Measurements from ENCODE around the gene PTPN18.
"Not testable (repeated sequence)": the region's sequence is repeated elsewhere in the genome, so short reads cannot be mapped to it uniquely, and the experiment has no call there.

Gene PTPN18

GRCh38 chr2:130387071-130387400, 31.2 kb downstream of the PTPN18 start:
- no peak for DNase-seq

DNA sequence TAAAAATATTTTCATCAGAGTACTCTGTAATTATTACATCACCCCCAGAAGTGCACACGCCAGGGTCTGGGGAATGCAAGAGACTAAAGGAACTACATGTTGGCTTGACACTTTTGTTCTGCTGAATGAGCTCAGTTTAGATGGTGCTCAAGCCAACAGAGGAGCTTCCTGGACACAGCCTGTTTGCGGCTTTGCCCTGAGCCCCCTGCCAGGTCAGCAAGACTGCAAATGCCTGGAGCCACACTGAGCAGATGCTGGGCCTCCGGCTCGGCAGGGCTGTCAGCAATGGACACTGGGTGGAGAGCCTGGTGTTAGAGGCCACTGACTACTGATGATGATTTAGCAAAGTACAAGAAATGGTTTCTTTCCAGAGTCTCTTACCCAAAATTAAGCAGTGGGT, 31.9 kb downstream of the PTPN18 start:
- no peak for DNase-seq

DNA sequence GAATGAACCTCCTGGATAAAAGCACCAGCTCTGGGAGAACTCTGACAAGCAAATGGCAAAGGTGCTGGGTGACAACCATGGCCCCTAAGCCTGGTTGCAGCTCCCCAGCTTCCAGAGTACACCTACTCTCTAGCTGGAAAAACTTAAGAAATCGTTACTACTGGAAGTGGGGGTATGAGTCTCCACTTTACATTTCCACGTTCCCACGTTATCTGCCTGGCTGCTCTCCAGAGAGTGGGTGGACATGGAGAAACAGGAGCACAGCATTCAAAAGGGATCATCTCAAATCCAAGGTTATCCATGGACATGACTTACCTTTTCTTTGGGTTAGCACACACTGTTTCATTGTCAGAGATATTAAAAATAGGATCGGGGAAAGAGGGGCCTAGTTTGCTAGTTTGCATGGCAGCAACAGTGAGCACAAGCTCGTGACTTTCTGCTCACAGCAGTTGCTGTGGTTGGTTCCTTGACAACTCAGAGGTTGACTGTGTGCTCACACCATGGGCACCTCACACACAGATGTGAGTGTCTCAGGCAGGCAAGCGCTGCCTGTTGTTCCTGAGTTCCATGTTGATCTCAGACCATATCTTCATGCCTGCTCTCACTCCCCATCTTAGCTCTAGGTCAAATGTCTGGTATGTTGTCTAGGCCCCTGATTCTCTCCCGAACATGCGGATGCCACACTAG, 32.5 kb downstream of the PTPN18 start:
- no peak for DNase-seq

DNA sequence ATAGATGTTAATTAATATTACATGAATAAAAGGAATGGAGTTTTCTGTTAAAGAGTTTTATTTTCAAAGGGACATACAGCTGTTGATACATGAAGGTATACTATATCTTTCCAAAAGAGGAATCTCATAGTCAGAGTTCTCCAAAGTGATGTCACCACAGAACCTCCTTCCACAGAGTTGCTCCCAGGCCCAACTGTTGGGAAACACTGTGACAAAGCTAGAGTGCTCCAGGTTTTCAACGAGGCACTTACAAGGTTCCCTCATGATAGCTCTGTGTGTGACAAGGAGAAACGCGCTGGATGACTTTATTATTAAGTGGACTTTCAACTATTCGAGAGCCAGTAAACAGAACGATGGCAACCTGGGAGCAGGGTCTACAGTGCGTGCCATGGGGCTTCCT, 33.5 kb downstream of the PTPN18 start:
- no peak for DNase-seq

- DNase-seq: no peak
These were observed 33.9 kb downstream of the PTPN18 start for GRCh38 chr2:130389783-130390182.

DNA sequence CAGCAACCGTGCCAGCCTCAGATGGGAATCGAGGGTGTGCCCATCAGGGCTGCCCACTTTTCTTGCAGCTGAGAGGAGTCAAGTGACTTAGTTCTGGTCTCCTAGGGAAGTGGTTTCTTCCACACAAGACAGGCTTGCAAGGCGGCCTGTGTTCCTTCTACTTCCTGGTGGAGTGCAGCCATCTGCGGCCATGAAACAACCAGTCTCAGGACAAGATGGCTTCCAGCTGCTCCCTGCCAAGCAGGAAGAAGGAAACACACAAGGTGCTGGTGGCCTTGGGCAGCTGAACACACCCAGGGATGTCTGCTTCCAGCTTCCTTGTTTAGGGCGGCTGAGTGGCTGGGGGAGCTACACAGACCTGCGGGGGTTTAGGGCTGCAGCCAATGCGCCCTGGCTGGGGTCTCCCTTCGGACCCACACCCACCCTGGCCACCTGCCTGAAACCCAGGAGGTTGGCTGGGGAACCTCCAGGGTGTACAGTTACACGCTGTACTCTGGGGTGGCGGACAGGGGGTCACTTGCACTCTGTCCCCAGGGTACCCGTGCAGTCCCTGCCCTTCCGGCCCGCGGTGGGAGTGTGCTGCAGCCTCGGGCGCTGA, 34.7 kb downstream of the PTPN18 start:
- no peak for DNase-seq

GRCh38 chr2:130391058-130391871, 35.4 kb downstream of the PTPN18 start:
- DNase-seq: no peak

DNA sequence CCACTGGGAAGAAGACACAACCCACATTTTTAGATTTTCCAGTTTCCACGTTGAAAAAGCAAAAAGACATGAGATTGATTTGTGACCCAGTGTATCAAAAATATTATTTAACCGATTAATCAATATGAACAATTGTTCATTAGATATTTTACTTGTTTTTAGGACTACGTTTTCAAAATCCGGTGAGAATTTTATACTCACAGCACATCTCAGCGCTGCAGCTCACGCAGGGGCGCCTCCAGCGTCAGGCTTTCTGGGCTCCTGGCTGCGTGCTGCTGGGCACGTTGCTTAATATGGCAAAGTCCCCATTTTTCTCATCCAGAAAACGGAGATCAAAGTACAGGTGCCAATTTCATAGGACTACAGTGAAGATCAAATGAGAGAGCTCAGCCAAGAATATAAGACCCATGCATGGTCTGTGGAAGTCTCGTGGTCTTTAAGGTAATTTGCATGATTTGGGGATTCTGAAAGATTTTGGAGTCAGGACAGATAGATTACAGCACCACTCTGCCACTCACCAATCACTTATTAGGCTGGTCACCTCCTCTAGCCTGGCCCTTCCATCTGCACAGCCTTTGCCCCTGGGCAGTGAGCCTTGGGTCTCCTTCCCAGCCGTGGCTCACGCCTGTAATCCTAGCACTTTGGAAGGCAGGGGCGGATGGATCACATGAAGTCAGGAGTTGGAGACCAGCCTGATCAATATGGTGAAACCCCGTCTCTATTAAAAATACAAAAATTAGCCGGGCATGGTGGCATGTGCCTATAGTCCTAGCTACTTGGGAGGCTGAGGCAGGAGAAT, 36.2 kb downstream of the PTPN18 start:
- DNase-seq: no peak

DNA sequence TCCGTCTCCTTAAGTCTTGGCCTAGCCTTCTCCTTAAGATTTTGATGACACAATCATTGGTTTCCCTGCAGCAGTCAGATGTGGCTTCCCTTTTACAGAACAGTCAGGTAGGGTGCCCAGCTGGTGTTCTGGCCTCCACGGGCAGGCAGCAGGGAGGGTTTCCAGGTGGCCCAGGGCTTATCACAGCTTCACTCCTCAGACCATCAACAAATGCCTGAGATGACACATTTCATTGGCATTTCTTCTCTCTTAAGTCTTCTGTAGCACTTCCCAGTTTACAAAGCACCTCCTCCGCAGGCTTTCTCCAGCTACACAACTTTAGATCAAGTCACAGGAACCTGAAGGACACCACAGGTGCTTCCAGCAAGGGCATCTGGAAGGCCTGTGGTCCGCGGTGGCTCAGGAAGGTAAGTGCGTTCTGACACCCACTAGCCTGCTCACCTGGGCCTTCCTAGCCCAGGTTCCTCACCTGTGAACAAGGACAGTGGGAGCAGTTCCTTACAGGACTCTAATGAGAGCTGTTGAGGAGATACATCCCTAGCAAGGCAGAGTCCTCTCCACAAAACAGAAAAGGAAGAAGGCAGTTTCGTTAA, 37.6 kb downstream of the PTPN18 start:
- DNase-seq: no peak

- not testable (repeated sequence) for DNase-seq
These were observed 50.4 kb downstream of the PTPN18 start for GRCh38 chr2:130406280-130406679.

DNA sequence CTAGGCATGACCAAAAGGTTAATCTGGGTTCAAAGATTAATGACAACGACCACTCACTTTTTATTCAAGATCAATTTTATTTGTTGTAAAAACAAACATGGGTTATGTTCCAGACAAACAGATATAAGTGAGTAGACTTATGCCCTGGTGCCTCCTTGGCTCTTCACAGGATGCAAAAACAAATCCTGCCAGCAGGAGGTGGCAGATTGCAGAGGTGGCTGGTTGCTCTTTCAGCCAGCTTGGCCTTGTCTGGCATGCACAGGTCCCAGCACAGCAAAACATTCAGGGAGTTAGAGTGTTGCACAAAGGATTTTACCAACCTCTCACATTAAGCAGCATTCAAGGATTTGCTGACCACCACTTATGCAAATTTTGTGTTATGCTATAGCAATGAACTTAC, 60.8 kb downstream of the PTPN18 start:
- DNase-seq: not testable (repeated sequence)

- DNase-seq: not testable (repeated sequence)
These were observed 63.0 kb downstream of the PTPN18 start for GRCh38 chr2:130418845-130419244.
